Right kidney (tissue), 1 donor: ENCODE results near the gene RICTOR.
"Not testable (repeated sequence)": the region's sequence is repeated elsewhere in the genome, so short reads cannot be mapped to it uniquely, and the experiment has no call there.

Experiments
- DNase-seq: peaks from one replicate; pipeline ENCODE4 v3.0.0-alpha.2; 2016

RICTOR gene

GRCh38 chr5:39009280-39009679, 64.9 kb downstream of the RICTOR start:
- DNase-seq, result no peak

GRCh38 chr5:39006650-39007049, 67.5 kb downstream of the RICTOR start:
- DNase-seq, result no peak

GRCh38 chr5:39005566-39006232, 68.5 kb downstream of the RICTOR start:
- DNase-seq, result no peak

- no peak for DNase-seq
Observed at GRCh38 chr5:39001683-39002082, 72.5 kb downstream of the RICTOR start.

- no peak for DNase-seq
Observed at GRCh38 chr5:38999037-38999436, 75.2 kb downstream of the RICTOR start.

- no peak for DNase-seq
Observed at GRCh38 chr5:38997591-38997990, 76.6 kb downstream of the RICTOR start.

- DNase-seq, result no peak
Observed at GRCh38 chr5:38996123-38996522, 78.1 kb downstream of the RICTOR start.

- DNase-seq, result no peak
Observed at GRCh38 chr5:38994324-38994927, 79.8 kb downstream of the RICTOR start.

- not testable (repeated sequence) for DNase-seq
Observed at GRCh38 chr5:38989974-38990719, 84.1 kb downstream of the RICTOR start.

- no peak for DNase-seq
Observed at GRCh38 chr5:38985909-38986452, 88.2 kb downstream of the RICTOR start.

- DNase-seq, result no peak
Observed at GRCh38 chr5:38979535-38979934, 94.7 kb downstream of the RICTOR start.

- DNase-seq, result no peak
Observed at GRCh38 chr5:38978036-38978435, 96.2 kb downstream of the RICTOR start.

GRCh38 chr5:38968665-38969064, 105.5 kb downstream of the RICTOR start:
- DNase-seq, result no peak

- no peak for DNase-seq
Observed at GRCh38 chr5:38961691-38962090, 112.5 kb downstream of the RICTOR start.

- no peak for DNase-seq
Observed at GRCh38 chr5:38953426-38954012, 120.7 kb downstream of the RICTOR start.

- DNase-seq, result no peak
Observed at GRCh38 chr5:38948501-38948900, 125.7 kb downstream of the RICTOR start.

GRCh38 chr5:38944282-38944681, 129.9 kb downstream of the RICTOR start:
- no peak for DNase-seq

- DNase-seq, result no peak
Observed at GRCh38 chr5:38941912-38942311, 132.3 kb downstream of the RICTOR start.

- DNase-seq, result no peak
Observed at GRCh38 chr5:38940230-38940858, 133.9 kb downstream of the RICTOR start.

- no peak for DNase-seq
Observed at GRCh38 chr5:38938973-38939372, 135.2 kb downstream of the RICTOR start.

- no peak for DNase-seq
Observed at GRCh38 chr5:38938424-38938823, 135.8 kb downstream of the RICTOR start.

GRCh38 chr5:38936269-38936668, 137.9 kb downstream of the RICTOR start:
- DNase-seq, result no peak
